Testis (tissue), 2 donors: Measurements from ENCODE around the gene RNF223.

Source experiments
- CTCF ChIP-seq, 3 experiments: fragments of 450-650 bp in 2 of 3; fragments of 200-600 bp in 1 of 3; sonication (generic) in 1 of 3; IDR thresholded peaks; one replicate each; pipeline ENCODE4 v1.5.1; 2016 to 2019; ENCODE audit warnings: antibody characterized with exemption in 3 of 3, mild to moderate bottlenecking in 2 of 3, moderate library complexity in 1 of 3
- POLR2A ChIP-seq: fragments of 450-650 bp; IDR thresholded peaks from one replicate; pipeline ENCODE4 v1.6.1; 2017; ENCODE audit warnings: antibody characterized with exemption, mild to moderate bottlenecking, moderate library complexity

GRCh38 chr1:1088801-1089680 is 14.9 kb upstream of the RNF223 start:
- TF ChIP-seq CTCF (IDR thresholded peaks at IDR 0.05) (no peak), POLR2A (no peak)
